Tibial nerve (tissue), 4 donors: Measurements from ENCODE around the gene KCNJ8. TPM values are rescaled to one million over a fixed set of nuclear protein-coding genes. Genes with fewer than 3 reads are reported as not detected.
"Not testable (repeated sequence)": the region's sequence is repeated elsewhere in the genome, so short reads cannot be mapped to it uniquely, and the experiment has no call there.

Source experiments
- DNase-seq, 2 donors: peaks; one replicate each; pipeline ENCODE4 v3.0.0-alpha.2; 2019; ENCODE audit warnings: low spot score in 2 of 2
- H3K27ac ChIP-seq, 4 donors: fragments of 200-600 bp; sonication (generic) in 3 of 4; one replicate each; pipeline ENCODE4 v1.5.1; 2017 to 2019; ENCODE audit warnings: mild to moderate bottlenecking in 1 of 4
- H3K27me3 ChIP-seq, 2 donors: fragments of 200-600 bp; sonication (generic) in 1 of 2; one replicate each; pipeline versions ENCODE4 v1.5.1 to v1.6.0; 2017 to 2019
- H3K36me3 ChIP-seq, 3 donors: fragments of 200-600 bp; sonication (generic); one replicate each; pipeline ENCODE4 v1.5.1; 2018 to 2019
- H3K4me1 ChIP-seq, 4 donors: fragments of 200-600 bp; sonication (generic) in 3 of 4; one replicate each; pipeline ENCODE4 v1.5.1; 2017 to 2019
- H3K4me3 ChIP-seq, 4 donors: fragments of 200-600 bp; sonication (generic) in 3 of 4; one replicate each; pipeline ENCODE4 v1.5.1; 2017 to 2019; ENCODE audit warnings: mild to moderate bottlenecking in 1 of 4, moderate library complexity in 1 of 4
- H3K9me3 ChIP-seq, 4 donors: fragments of 200-600 bp; sonication (generic) in 3 of 4; one replicate each; pipeline ENCODE4 v1.5.1; 2017 to 2019
- CTCF ChIP-seq, 5 experiments: fragments of 200-600 bp in 3 of 5; fragments of 450-650 bp in 2 of 5; sonication (generic) in 3 of 5; IDR thresholded peaks; one replicate each; pipeline ENCODE4 v1.5.1; 2016 to 2019; ENCODE audit warnings: antibody characterized with exemption in 5 of 5, mild to moderate bottlenecking in 3 of 5, moderate library complexity in 2 of 5
- EP300 ChIP-seq, 2 donors: sonication (generic); formaldehyde crosslinking; IDR thresholded peaks; one replicate each; pipeline ENCODE4 v1.6.1; 2017; ENCODE audit warnings: antibody characterized with exemption in 2 of 2, mild to moderate bottlenecking in 1 of 2
- POLR2A ChIP-seq, 2 donors: fragments of 450-650 bp; IDR thresholded peaks; one replicate each; pipeline ENCODE4 v1.6.1; 2017; ENCODE audit warnings: antibody characterized with exemption in 2 of 2, mild to moderate bottlenecking in 2 of 2, moderate library complexity in 2 of 2
- WGBS, 2 donors: methylation state at CpG; one replicate each; pipeline ENCODE4 v1.1.5; 2018; 5-methylcytosine and 5-hydroxymethylcytosine counted together
- total RNA-seq, 4 donors: library from RNA; depleted of rRNA; stranded (reverse); fragments of >200 nt; gene quantifications; one replicate each; pipeline ENCODE4 v1.1.0, GENCODE V29; 2016

The KCNJ8 gene
- total RNA-seq, 4 donors from 2014 or later: 7.4 to 19.5 (median 12.9) TPM

GRCh38 chr12:21814814-21815213, 40.3 kb upstream of the KCNJ8 start:
- WGBS, 2 donors: 83 to 86% methylated on average over 3 of the region's 3 CpGs
- no peaks in the 10 kb centered on the region for H3K36me3 ChIP-seq
- DNase-seq: no peak

GRCh38 chr12:21814327-21814726, 39.8 kb upstream of the KCNJ8 start:
- TF ChIP-seq EP300 (IDR thresholded peaks at IDR 0.05) (no peak), POLR2A (IDR thresholded peaks at IDR 0.05) (no peak), CTCF (IDR thresholded peaks at IDR 0.05) (no peak)
- no peak for DNase-seq
- no peaks in the 10 kb centered on the region for H3K9me3 ChIP-seq
- H3K27ac ChIP-seq: no peak overlapping the region
- peaks cover 0 to 7% (median 0%) of the 10 kb centered on the region in 4 donors for H3K4me1 ChIP-seq
- no peak overlapping the region for H3K4me3 ChIP-seq
- 78 to 89% methylated on average over 2 of the region's 2 CpGs for whole genome bisulfite sequencing, 2 donors
- no peaks in the 10 kb centered on the region for H3K27me3 ChIP-seq
- H3K36me3 ChIP-seq: no peaks in the 10 kb centered on the region

More at GRCh38 chr12:21814814-21815213, 40.3 kb upstream of the KCNJ8 start:
- Histone ChIP-seq H3K27me3 (no peaks in the 10 kb centered on the region), H3K27ac (no peak overlapping the region), H3K9me3 (no peaks in the 10 kb centered on the region), H3K4me3 (no peak overlapping the region), H3K4me1 (peaks cover 0 to 12% (median 0%) of the 10 kb centered on the region in 4 donors)
- no peak for TF ChIP-seq POLR2A (IDR thresholded peaks at IDR 0.05)
- TF ChIP-seq EP300 (IDR thresholded peaks at IDR 0.05): no peak
- no peak for TF ChIP-seq CTCF (IDR thresholded peaks at IDR 0.05)

GRCh38 chr12:21813751-21814150, 39.2 kb upstream of the KCNJ8 start:
- H3K27me3 ChIP-seq: no peaks in the 10 kb centered on the region
- TF ChIP-seq CTCF (IDR thresholded peaks at IDR 0.05): no peak
- TF ChIP-seq EP300 (IDR thresholded peaks at IDR 0.05): no peak
- no peak for TF ChIP-seq POLR2A (IDR thresholded peaks at IDR 0.05)
- no peaks in the 10 kb centered on the region for H3K36me3 ChIP-seq
- WGBS, 2 donors: 87 to 88% methylated on average over 3 of the region's 3 CpGs
- H3K4me3 ChIP-seq: no peak overlapping the region
- H3K9me3 ChIP-seq: no peaks in the 10 kb centered on the region
- no peak overlapping the region for H3K27ac ChIP-seq
- peaks cover 0 to 1% (median 0%) of the 10 kb centered on the region in 4 donors for H3K4me1 ChIP-seq
- no peak for DNase-seq

GRCh38 chr12:21813125-21813524, 38.6 kb upstream of the KCNJ8 start:
- no peak for TF ChIP-seq EP300 (IDR thresholded peaks at IDR 0.05)
- no peak for TF ChIP-seq CTCF (IDR thresholded peaks at IDR 0.05)
- no peak for TF ChIP-seq POLR2A (IDR thresholded peaks at IDR 0.05)
- no peaks in the 10 kb centered on the region for H3K9me3 ChIP-seq
- no peaks in the 10 kb centered on the region for H3K27me3 ChIP-seq
- H3K36me3 ChIP-seq: no peaks in the 10 kb centered on the region
- no peak for DNase-seq
- no peaks in the 10 kb centered on the region for H3K4me1 ChIP-seq
- no peak overlapping the region for H3K4me3 ChIP-seq
- no peak overlapping the region for H3K27ac ChIP-seq

GRCh38 chr12:21812340-21812739, 37.8 kb upstream of the KCNJ8 start:
- not testable (repeated sequence) for H3K4me3 ChIP-seq, DNase-seq, H3K27me3 ChIP-seq, H3K4me1 ChIP-seq, H3K9me3 ChIP-seq, H3K36me3 ChIP-seq, H3K27ac ChIP-seq
- 90 to 91% methylated on average over 2 of the region's 2 CpGs for WGBS, 2 donors

GRCh38 chr12:21809100-21809499, 34.6 kb upstream of the KCNJ8 start:
- Histone ChIP-seq H3K27ac (no peak overlapping the region), H3K4me1 (no peaks in the 10 kb centered on the region), H3K36me3 (no peaks in the 10 kb centered on the region), H3K4me3 (no peak overlapping the region), H3K9me3 (no peaks in the 10 kb centered on the region), H3K27me3 (no peaks in the 10 kb centered on the region)
- no peak for DNase-seq
- no peak for TF ChIP-seq EP300 (IDR thresholded peaks at IDR 0.05)
- no peak for TF ChIP-seq CTCF (IDR thresholded peaks at IDR 0.05)
- no peak for TF ChIP-seq POLR2A (IDR thresholded peaks at IDR 0.05)
